ENCODE data around the gene SPNS3.

SPNS3 gene, protein sequence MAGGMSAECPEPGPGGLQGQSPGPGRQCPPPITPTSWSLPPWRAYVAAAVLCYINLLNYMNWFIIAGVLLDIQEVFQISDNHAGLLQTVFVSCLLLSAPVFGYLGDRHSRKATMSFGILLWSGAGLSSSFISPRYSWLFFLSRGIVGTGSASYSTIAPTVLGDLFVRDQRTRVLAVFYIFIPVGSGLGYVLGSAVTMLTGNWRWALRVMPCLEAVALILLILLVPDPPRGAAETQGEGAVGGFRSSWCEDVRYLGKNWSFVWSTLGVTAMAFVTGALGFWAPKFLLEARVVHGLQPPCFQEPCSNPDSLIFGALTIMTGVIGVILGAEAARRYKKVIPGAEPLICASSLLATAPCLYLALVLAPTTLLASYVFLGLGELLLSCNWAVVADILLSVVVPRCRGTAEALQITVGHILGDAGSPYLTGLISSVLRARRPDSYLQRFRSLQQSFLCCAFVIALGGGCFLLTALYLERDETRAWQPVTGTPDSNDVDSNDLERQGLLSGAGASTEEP

GRCh38 chr17:4433515-4434031 is at the start of gene SPNS3:
Gene SPNS3, plus strand, starts transcription at chr17:4433940. Its CDS starts 28 bp downstream, at chr17:4433968.
- H3K4me3 ChIP-seq (ENCODE audit: control insufficient read depth, low read depth, low read length): no peak within 1 kb of the TSS
- DNase-seq (ENCODE audit: low read depth): no peak
- TF ChIP-seq CTCF (IDR thresholded peaks at IDR 0.05; ENCODE audit: control insufficient read depth, insufficient read depth, low read depth, low read length, missing control alignments): no peak

GRCh38 chr17:4386406-4386805 is 47.3 kb upstream of the SPNS3 start:
- DNase-seq (ENCODE audit: low read depth): no peak
- H3K4me3 ChIP-seq (ENCODE audit: control insufficient read depth, low read depth, low read length): no peak overlapping the region
- no peak for TF ChIP-seq CTCF (IDR thresholded peaks at IDR 0.05; ENCODE audit: control insufficient read depth, insufficient read depth, low read depth, low read length, missing control alignments)

DNA sequence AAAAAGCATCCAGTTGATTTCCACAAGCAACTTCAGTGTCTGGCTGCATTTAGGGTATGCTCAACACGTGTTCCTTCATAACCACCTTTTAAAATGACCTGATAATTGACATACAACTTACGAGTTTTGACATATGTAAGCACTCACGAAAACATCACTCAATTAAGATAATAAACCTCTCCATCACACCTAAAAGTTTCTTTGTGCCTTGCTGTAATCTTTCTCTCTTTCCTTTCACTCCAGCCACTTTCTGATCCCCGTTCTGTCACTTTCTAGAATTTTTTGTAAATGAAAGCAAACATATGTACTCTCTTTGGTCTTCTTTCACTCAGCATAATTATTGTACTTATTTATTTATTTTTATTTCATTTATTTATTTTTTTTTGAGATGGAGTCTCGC is 46.6 kb upstream of the SPNS3 start:
- H3K4me3 ChIP-seq (ENCODE audit: control insufficient read depth, low read depth, low read length): no peak overlapping the region
- no peak for DNase-seq (ENCODE audit: low read depth)
- TF ChIP-seq CTCF (IDR thresholded peaks at IDR 0.05; ENCODE audit: control insufficient read depth, insufficient read depth, low read depth, low read length, missing control alignments): no peak

- TF ChIP-seq CTCF (IDR thresholded peaks at IDR 0.05; ENCODE audit: control insufficient read depth, insufficient read depth, low read depth, low read length, missing control alignments): no peak
- no peak for DNase-seq (ENCODE audit: low read depth)
These were observed 44.7 kb upstream of the SPNS3 start for GRCh38 chr17:4389079-4389478.

GRCh38 chr17:4393806-4394205 is 39.9 kb upstream of the SPNS3 start:
- TF ChIP-seq CTCF (IDR thresholded peaks at IDR 0.05; ENCODE audit: control insufficient read depth, insufficient read depth, low read depth, low read length, missing control alignments): no peak
- no peak for DNase-seq (ENCODE audit: low read depth)
- no peak overlapping the region for H3K4me3 ChIP-seq (ENCODE audit: control insufficient read depth, low read depth, low read length)

More at GRCh38 chr17:4389079-4389478, 44.7 kb upstream of the SPNS3 start:
- no peak overlapping the region for H3K4me3 ChIP-seq (ENCODE audit: control insufficient read depth, low read depth, low read length)

GRCh38 chr17:4394208-4395110 is 39.3 kb upstream of the SPNS3 start:
- TF ChIP-seq CTCF (IDR thresholded peaks at IDR 0.05; ENCODE audit: control insufficient read depth, insufficient read depth, low read depth, low read length, missing control alignments): no peak
- no peak for DNase-seq (ENCODE audit: low read depth)
- no peak overlapping the region for H3K4me3 ChIP-seq (ENCODE audit: control insufficient read depth, low read depth, low read length)
